AG09309 (cell line): ENCODE measurements around the gene PTPN2.
"Not testable (repeated sequence)": the region's sequence is repeated elsewhere in the genome, so short reads cannot be mapped to it uniquely, and the experiment has no call there.

Source experiments
- DNase-seq: peaks from one replicate; pipeline ENCODE4 v3.0.0-alpha.2; 2010; ENCODE audit warnings: low read depth
- H3K4me3 ChIP-seq: 2 replicates; pipeline ENCODE4 v1.5.1; 2011; ENCODE audit warnings: mild to moderate bottlenecking, low read depth, low read length, moderate library complexity; ENCODE audit not compliant: control insufficient read depth
- TF ChIP-seq, protein P1 (sequence below): IDR thresholded peaks from 2 replicates; pipeline ENCODE4 v1.5.1; 2011; ENCODE audit warnings: mild to moderate bottlenecking, low read depth, low read length, inconsistent platforms; ENCODE audit not compliant: insufficient read depth, control insufficient read depth; ENCODE audit errors: missing control alignments

The PTPN2 gene

DNA sequence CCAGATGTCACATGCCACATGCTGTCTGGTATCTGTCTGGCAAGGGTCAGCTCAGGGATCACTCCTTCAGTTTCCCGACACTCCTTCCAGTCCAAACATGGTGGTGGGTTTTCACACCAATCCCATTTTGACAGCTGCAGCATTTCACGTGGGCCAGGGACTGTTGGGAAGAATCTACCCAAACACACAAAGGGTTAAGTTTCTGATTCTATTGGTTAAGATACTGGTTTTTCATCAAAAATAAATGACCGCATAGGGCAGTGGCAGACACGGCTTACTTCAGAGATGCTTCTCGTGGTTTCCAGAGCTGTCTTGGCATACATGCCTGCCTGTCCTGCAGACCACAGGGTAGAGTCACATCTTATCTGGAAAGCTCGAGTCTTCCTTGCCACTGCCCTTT, 101.5 kb downstream of the PTPN2 start:
- TF ChIP-seq, protein P1, sequence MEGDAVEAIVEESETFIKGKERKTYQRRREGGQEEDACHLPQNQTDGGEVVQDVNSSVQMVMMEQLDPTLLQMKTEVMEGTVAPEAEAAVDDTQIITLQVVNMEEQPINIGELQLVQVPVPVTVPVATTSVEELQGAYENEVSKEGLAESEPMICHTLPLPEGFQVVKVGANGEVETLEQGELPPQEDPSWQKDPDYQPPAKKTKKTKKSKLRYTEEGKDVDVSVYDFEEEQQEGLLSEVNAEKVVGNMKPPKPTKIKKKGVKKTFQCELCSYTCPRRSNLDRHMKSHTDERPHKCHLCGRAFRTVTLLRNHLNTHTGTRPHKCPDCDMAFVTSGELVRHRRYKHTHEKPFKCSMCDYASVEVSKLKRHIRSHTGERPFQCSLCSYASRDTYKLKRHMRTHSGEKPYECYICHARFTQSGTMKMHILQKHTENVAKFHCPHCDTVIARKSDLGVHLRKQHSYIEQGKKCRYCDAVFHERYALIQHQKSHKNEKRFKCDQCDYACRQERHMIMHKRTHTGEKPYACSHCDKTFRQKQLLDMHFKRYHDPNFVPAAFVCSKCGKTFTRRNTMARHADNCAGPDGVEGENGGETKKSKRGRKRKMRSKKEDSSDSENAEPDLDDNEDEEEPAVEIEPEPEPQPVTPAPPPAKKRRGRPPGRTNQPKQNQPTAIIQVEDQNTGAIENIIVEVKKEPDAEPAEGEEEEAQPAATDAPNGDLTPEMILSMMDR = no peak
- H3K4me3 ChIP-seq = no peak overlapping the region
- no peak for DNase-seq

DNA sequence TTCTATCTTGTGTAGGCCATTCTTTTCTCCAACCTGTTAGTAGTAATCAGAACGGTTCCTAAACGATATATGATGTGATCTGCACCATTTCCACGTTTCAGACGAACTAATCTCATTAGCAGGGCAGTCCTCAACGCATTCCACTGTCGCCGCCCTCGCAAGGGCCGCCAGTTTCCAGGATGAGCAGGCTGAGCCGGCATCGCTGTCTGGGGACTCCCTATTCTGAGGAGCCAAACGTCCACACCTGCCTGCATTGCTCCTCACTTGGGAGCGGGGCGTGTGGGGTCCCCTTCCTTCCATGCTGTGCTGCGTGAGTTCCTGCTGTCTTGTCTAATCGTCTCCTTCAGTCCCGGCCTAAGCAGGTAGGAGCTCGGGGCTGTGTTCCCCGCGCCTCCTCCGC, 104.6 kb downstream of the PTPN2 start:
- TF ChIP-seq, protein P1 = no peak
- no peak overlapping the region for H3K4me3 ChIP-seq
- no peak for DNase-seq

DNA sequence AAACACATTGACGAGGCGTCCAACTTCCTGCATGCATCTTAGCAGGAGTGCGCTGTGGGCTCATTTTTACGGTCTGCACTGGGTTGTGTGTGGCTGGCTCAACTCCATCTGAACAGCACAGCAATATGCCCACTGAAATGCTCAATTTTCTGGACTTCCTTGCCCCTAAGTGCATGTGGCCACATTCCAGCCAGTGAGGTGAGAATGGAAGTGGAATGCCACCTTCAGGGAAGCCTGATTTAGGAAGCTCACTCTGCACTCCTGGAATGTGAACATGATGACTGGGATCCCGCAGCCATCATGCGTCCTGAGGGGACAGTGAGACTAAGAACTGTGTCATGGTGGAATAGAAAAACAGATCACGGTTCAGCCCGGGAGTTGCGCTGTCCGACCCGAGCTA, 105.0 kb downstream of the PTPN2 start:
- H3K4me3 ChIP-seq = no peak overlapping the region
- DNase-seq = no peak
- TF ChIP-seq, protein P1 = no peak

DNA sequence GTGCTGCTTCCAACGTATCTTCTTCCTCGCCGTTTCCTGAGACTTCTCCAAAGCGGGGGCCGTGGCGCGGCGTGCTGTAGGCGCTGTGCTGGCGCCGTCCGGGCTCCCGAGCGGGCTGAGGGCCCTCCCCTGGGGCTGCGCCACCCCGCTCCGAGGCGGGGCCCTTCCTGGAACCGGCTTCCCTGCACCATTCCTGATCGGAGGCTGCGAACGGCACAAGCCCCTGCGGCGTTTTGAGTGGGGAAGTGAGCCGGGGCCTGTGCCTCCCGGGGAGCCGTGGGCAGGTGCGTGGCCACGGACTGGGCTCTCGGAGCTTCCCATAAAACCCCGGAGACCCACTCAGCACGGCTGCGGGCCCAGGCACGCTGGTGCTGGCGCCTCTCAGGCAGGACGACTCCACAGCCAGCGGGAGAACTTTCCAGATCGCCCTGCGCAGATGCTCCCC, 106.5 kb downstream of the PTPN2 start:
- peak overlapping the region; percentile 26 for H3K4me3 ChIP-seq
- DNase-seq = no peak
- TF ChIP-seq, protein P1 = no peak

DNA sequence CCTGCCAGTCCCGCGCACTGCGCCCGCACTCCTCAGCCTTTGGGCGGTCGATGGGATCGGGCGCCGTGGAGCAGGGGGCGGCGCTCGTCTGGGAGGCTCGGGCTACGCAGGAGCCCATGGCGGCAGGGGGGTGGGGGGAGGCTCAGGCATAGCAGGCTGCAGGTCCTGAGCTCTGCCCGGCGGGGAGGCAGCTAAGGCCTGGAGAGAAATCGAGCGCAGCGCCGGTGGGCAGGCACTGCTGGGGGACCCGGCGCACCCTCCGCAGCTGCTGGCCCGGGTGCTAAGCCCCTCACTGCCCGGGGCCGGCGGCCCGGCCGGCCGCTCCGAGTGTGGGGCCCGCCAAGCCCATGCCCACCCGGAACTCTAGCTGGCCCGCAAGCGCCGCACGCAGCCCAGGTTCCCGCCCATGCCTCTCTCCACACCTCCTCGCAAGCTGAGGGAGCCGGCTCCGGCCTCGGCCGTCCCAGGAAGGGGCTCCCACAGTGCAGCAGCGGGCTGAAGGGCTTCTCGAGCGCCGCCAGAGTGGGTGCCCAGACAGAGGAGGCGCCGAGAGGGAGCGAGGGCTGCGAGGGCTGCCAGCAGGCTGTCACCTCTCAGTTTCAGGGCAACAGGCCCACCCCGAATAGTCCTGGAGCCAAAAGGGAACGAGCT, 107.1 kb downstream of the PTPN2 start:
- H3K4me3 ChIP-seq = peak overlapping the region; percentile 26
- DNase-seq = no peak
- TF ChIP-seq, protein P1 = no peak

DNA sequence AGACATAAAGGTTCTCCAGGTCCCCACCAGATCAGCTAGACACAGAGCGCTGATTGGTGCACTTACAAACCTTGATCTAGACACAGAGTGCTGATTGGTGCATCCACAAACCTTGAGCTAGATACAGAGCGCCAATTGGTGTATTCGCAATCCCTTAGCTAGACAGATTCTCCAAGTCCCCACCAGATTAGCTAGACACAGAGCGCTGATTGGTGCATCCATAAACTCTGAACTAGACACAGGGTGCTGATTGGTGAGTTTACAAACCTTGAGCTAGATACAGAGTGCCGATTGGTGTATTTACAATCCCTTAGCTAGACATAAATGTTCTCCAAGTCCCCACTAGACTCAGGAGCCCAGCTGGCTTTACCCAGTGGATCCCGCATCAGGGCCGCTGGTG, 107.6 kb downstream of the PTPN2 start:
- not testable (repeated sequence) for H3K4me3 ChIP-seq, DNase-seq

DNA sequence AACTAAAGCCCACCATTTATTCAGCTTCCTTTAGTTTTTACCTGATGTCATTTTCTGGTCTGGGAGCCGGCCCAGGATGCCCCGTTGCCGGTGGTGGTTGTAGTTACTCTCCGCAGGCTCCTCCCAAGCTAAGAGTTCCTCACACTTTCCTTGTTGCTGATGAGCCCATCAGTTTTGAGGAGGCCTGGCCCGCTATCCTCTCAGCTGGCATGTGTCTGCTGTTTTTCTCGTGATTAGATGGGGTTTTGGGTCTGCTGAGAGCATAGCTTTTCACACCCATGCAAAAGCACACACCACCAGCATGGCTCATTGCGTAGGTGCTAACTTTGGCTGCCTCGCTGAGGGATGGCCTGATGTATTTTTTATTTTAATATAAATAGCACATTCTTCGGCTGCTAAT, 109.1 kb downstream of the PTPN2 start:
- TF ChIP-seq, protein P1 = no peak
- no peak overlapping the region for H3K4me3 ChIP-seq
- no peak for DNase-seq
